ENCODE data around the gene KIF25.

KIF25 gene

GRCh38 chr6:168044521-168045130, 47.2 kb downstream of the KIF25 start:
- TF ChIP-seq CTCF (IDR thresholded peaks at IDR 0.05; ENCODE audit: insufficient read depth, low read depth, low read length, missing control alignments) = no peak
- H3K4me3 ChIP-seq (ENCODE audit: low read length) = no peak overlapping the region
- no peak for DNase-seq (ENCODE audit: low read depth)

GRCh38 chr6:168045141-168045691, 47.7 kb downstream of the KIF25 start:
- DNase-seq (ENCODE audit: low read depth) = no peak
- no peak overlapping the region for H3K4me3 ChIP-seq (ENCODE audit: low read length)
- TF ChIP-seq CTCF (IDR thresholded peaks at IDR 0.05; ENCODE audit: insufficient read depth, low read depth, low read length, missing control alignments) = no peak

- DNase-seq (ENCODE audit: low read depth) = no peak
- TF ChIP-seq CTCF (IDR thresholded peaks at IDR 0.05; ENCODE audit: insufficient read depth, low read depth, low read length, missing control alignments) = no peak
- no peak overlapping the region for H3K4me3 ChIP-seq (ENCODE audit: low read length)
Observed at GRCh38 chr6:168045706-168046620, 48.5 kb downstream of the KIF25 start.

- no peak for DNase-seq (ENCODE audit: low read depth)
- no peak overlapping the region for H3K4me3 ChIP-seq (ENCODE audit: low read length)
- TF ChIP-seq CTCF (IDR thresholded peaks at IDR 0.05; ENCODE audit: insufficient read depth, low read depth, low read length, missing control alignments) = no peak
Observed at GRCh38 chr6:168046696-168047095, 49.2 kb downstream of the KIF25 start.

- no peak for TF ChIP-seq CTCF (IDR thresholded peaks at IDR 0.05; ENCODE audit: insufficient read depth, low read depth, low read length, missing control alignments)
- no peak overlapping the region for H3K4me3 ChIP-seq (ENCODE audit: low read length)
- DNase-seq (ENCODE audit: low read depth) = no peak
Observed at GRCh38 chr6:168047841-168048723, 50.6 kb downstream of the KIF25 start.

- no peak for TF ChIP-seq CTCF (IDR thresholded peaks at IDR 0.05; ENCODE audit: insufficient read depth, low read depth, low read length, missing control alignments)
- DNase-seq (ENCODE audit: low read depth) = no peak
- no peak overlapping the region for H3K4me3 ChIP-seq (ENCODE audit: low read length)
Observed at GRCh38 chr6:168048724-168049025, 51.2 kb downstream of the KIF25 start.

Measured in epithelial cell of esophagus (primary cell).